ENCODE data around the gene DIP2B.
"Not testable (repeated sequence)": the region's sequence is repeated elsewhere in the genome, so short reads cannot be mapped to it uniquely, and the experiment has no call there.

Gene DIP2B, protein sequence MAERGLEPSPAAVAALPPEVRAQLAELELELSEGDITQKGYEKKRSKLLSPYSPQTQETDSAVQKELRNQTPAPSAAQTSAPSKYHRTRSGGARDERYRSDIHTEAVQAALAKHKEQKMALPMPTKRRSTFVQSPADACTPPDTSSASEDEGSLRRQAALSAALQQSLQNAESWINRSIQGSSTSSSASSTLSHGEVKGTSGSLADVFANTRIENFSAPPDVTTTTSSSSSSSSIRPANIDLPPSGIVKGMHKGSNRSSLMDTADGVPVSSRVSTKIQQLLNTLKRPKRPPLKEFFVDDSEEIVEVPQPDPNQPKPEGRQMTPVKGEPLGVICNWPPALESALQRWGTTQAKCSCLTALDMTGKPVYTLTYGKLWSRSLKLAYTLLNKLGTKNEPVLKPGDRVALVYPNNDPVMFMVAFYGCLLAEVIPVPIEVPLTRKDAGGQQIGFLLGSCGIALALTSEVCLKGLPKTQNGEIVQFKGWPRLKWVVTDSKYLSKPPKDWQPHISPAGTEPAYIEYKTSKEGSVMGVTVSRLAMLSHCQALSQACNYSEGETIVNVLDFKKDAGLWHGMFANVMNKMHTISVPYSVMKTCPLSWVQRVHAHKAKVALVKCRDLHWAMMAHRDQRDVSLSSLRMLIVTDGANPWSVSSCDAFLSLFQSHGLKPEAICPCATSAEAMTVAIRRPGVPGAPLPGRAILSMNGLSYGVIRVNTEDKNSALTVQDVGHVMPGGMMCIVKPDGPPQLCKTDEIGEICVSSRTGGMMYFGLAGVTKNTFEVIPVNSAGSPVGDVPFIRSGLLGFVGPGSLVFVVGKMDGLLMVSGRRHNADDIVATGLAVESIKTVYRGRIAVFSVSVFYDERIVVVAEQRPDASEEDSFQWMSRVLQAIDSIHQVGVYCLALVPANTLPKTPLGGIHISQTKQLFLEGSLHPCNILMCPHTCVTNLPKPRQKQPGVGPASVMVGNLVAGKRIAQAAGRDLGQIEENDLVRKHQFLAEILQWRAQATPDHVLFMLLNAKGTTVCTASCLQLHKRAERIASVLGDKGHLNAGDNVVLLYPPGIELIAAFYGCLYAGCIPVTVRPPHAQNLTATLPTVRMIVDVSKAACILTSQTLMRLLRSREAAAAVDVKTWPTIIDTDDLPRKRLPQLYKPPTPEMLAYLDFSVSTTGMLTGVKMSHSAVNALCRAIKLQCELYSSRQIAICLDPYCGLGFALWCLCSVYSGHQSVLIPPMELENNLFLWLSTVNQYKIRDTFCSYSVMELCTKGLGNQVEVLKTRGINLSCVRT (N-terminal part only)

DNA sequence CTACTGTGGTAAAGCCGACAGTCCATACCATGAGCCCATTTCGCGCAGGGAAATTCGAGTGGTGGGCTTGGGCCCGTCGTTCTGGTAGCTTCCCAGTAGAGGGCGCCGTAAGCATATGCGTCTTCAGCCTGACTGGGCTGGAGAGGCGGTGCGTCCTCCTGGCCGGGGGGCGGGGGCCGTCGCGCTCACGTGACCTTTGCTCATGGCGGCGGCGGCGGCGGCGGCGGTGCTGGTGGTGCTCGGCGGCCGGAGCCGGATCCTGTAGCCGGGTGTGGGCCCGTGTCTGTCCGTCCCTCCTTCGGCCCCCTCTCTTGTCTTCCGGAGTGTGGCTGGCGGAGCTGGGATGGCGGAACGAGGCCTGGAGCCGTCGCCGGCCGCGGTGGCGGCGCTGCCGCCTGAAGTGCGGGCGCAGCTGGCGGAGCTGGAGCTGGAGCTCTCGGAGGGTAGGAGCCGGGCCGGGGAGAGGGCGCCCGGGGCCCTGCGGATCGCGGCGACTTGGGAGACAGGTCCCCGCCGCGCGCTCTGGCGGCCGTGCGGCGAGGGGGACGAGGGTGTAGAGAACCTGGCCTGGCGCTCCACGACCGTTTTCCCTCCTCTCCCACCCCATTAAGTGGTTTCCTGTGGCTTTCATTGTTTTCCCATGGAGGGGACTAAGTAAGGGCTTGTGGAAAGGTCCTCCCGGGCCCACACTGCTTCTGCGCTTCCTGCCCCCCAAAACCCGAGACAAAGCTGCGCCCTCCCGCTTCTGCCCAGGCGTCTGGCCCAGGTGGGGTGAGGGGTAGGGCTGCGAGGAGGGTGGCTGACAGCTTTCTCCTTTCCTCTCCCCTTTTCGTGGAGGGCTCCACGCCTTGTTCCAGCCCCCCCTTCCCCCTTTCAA is at the start of gene DIP2B:
TSS of gene DIP2B (plus strand) at position 188 of the 877 bp plus-strand sequence. CDS start at position 344, 156 bp downstream.
- DNase-seq = peak; percentile 96

DNA sequence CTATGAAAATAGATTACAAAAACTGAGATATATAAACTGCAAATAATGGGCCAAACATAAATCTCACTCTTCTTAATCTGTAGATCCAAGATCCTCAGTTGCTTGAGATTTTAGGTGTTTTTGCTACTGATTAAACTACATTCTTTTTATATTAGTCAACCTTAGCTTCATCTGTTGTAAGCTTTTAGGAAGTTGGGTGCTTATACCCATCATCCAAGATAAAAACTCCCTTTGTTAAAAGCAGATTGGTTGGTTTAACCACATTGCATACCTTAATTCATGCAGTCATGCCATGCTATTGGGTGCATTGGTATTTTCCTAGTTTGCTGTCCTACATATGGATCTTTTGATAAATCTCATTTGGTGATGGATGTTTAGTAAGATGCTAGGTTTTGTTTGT is 46.2 kb upstream of the DIP2B start:
- no peak for DNase-seq

DNA sequence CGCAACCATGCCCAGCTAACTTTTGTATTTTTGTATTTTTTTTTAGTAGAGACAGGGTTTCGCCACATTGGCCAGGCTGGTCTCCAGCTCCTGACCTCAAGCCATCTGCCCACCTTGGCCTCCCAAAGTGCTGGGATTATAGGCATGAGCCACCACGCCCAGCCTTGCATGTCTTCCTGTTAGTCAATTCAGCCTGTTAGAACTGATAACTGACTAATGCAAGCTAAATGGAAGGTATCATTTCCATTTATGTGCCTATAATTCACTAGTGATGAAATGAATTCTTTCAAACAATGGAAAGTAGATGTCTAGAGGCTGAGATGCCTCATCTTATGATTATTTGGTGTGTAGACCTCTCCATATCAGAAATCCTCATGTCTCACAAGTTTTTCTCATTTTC is 37.3 kb upstream of the DIP2B start:
- DNase-seq = no peak

DNA sequence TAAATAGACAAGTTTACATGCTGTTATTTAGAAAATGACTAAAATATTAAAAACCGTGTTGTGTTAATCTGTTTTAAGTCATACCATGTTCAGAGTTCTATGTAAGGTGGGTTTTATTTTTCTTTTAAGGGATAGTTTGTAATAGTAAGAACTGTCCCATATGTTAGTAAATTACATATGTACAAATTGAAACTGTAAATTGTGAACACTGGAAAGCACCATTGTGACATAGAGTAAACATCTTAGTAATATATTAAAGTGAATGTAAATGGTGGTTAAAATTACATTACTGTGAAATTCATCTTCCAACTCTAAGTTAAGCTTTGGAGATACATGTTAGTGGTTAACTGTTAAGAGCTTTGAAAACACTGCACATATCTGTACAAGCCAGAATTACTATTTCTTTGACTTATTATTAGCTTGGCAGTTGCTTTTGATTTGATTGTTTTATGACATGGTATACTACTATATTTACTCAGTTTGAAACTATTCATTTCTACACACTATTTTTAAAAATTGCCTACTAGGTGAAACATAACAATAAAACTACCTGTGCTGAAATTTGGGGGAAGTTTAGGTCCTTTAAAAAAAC is 27.4 kb upstream of the DIP2B start:
- no peak for DNase-seq

DNA sequence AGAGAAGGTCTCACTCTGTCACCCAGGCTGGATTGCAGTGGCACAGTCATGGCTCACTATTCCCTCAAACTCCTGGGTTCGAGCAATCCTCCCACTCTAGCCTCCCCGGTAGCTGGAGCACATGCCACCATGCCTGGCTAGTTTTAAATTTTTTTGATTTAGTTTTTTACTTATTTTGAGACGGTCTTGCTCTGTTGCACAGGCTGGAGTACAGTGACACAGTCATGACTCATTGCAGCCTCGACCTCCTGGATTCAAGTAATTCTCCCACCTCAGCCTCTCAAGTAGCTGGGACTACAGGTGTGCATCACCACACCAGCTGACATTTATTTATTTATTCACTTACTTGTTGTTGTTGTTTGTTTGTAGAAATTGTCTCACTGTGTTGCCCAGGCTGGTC is 22.2 kb upstream of the DIP2B start:
- no peak for DNase-seq

DNA sequence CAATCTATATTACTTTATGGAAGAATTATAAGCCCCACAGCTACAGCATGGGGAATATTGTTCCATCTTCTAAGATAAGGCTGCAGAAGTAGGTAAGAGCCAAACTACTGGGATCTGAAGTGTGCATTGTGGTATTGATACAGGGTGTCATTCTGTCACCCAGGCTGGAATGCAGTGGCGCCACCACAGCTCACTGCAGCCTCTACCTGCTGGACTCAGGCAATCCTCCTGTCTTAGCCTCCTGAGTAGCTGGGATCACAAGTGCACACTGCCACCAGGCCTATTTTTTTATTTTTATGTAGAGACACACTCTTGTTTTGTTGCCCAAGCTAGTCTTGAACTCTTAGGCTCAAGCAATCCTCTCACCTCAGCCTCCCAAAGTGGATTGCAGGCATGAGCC is 21.3 kb upstream of the DIP2B start:
- DNase-seq = no peak

DNA sequence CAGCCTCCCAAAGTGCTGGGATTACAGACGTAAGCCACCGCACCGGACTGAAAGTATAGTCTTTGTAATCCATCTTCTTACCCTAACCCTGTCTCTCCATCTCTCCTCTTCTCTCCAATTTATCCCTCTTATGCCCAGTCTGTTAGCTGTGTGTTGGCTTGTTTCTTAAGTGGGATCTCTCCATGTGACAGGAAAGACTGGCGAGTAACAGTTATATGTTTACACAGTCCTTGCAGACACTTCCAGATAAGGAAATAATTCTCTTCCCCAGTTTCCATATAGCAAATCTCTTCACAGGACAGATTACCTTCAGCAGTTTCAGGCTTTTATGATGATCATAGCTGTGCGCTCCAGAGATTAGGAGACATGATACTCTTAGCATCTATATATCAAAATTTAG is 16.0 kb upstream of the DIP2B start:
- no peak for DNase-seq

DNA sequence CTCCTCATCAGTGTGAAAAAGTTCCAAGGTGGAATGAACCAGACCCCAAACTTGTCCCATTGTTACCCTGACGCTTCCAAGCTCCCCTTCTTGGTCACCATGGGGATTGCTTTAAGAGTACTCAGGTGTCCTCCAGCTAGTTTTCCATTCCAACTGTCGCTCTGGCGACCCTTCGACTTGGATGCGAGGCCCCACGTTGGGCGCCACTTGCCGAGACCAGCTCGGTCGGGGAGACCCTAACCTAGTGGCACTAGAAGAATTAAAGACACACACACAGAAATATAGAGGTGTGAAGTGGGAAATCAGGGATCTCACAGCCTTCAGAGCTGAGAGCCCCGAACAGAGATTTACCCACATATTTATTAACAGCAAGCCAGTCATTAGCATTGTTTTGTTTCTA is 6.7 kb upstream of the DIP2B start:
- DNase-seq = not testable (repeated sequence)

DNA sequence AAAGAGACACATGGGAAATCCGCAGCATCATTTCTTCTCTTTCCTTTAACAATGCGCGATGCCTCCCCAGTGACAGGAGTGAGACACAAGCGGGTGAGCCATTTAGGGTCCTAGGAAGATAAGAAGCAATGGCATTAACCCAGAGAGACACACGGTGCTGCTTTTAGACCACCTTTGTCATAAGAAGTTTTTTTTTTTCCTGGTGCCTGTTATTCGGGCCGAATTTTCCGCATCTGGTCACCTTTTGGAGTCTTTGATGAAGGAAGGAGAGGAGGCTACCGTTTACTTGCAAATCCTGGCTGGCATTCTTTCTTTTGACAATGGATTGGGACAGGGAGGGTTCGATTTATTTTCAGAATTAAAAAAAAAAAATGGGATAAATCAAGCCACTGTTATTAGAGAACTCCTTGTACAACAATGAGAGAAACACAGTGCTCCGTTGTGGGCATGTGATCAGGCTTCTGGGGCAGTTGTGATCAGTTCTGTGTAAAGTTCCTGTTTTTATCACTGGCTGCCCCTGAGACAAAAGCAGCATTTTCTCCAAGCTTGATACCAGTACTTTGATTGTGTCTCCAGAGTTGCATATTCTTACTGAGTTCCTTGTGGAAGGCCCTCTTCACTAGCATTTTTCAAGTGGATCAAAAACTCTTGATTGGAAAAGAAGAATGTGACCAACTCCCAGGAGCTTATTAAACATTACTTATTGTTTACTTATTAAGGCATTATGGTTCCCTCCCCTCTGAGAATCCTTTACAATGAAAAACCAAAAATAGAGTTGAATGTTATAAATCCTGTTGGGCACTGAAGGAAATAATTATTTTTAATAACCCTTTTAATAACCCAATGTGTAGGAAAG is 1.1 kb downstream of the DIP2B start:
- no peak for DNase-seq

DNA sequence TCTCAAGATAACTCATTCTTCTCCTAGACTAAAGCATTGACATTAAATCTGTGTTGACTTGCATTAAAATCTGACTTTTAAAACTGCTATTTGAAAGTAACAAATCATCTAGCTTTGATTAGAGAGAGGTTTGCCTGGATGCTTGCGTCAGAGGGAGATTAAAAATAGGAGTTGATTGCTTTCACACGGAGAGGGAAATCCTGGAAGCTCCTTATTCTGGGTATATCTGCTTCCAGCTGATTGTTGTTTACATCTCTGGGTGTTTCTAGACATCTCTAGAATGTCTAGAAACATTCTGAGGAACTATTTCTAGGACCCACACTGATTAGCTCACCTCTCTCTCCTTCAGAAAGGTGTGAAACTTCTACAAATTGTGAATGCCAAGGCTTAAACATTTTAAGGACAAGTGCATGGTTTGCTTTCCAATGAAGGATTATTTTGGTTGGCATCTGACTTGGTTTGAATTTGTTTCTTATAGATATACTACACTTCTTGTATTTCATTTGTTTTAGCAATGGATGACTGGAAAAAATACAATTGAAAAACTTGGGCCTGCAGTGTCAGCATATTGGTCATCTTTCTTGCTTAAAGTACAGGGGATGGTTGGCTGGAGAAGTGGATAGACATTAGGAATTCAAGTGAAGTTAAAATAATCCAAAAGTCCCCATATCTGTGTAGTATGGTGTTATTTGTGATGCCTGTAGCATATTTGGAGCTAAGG is 2.1 kb downstream of the DIP2B start:
- no peak for DNase-seq

DNA sequence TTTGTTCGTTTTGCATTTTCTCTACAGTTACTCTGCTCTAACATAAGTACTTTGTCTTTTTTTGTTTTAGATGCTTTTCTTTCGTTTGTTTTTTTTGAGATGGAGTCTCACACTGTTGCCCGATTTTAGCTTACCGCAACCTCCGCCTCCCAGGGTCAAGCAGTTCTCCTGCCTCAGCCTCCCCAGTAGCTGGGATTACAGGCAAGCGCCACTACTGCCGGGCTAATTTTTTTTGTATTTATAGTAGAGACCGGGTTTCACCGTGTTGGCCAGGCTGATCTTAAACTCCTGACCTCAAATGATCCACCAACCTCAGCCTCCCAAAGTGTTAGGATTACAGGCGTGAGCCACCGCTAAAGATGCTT is 2.7 kb downstream of the DIP2B start:
- DNase-seq = no peak

DNA sequence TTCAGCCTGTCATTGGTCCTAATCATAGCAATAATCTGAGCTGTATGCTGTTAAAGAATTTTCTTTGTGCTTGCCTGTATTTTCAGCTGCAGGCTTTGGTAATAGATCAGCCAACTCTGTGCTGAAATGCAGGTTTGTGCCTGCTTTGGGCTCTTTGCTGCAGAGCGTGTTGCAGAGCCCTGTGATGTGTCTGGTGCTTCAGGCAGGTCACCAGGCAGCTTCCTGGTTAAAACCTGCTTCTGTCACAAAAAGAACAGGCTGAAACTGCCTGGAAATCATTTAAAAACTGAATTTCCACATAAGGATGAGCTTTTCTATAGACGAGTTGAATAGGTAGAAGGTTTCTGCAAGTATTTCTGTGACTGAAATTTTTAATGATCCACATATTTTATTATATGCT is 3.1 kb downstream of the DIP2B start:
- no peak for DNase-seq

DNA sequence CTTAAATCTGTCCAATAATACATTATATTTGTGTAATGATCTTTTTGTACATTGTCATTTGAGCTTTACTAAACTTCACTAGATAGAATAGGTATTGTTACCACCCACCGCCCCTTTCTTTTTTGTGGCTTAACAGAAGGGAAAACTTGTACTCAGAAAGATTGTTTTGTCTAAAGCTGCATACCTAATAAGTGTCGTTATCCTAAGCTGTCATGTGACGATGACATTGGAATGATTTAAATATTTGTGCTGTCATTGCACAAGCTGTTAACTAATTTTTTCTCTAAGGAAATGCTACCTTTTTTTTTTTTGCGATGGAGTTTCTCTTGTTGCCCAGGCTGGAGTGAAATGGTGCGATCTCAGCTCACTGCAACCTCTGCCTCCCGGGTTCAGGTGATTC is 3.6 kb downstream of the DIP2B start:
- DNase-seq = no peak

DNA sequence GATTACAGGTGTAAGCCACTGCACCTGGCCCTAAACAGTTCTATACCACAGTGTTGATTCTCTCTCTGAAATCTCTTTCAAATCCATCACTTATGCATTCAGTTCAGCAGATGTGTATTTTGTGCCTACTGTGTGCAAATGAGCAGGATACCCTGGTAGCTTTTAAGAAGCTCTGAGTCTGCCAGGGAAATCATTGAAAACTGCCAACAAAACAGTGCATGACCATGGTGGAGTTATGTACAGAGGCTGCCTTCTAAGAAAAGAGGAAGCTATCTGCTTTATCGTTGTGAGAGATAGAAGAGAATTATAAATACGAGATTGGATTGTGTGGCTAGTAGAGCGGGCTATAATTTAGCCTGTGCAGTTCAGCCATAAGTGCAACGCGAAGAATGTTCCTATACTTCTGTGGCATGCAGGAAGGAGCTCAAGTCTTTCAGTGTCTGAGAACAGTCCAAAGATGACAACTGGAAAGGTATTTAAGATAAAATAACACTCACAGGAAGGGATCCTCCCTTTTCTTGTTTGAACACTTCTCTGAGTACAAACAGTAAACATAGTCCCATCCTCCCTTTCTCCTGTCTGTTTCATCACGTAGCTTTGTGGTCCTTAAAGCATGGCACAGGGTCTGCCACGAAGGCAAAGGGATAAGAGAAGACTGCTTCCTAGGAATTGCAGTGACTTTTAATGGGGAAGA is 4.3 kb downstream of the DIP2B start:
- DNase-seq = no peak

DNA sequence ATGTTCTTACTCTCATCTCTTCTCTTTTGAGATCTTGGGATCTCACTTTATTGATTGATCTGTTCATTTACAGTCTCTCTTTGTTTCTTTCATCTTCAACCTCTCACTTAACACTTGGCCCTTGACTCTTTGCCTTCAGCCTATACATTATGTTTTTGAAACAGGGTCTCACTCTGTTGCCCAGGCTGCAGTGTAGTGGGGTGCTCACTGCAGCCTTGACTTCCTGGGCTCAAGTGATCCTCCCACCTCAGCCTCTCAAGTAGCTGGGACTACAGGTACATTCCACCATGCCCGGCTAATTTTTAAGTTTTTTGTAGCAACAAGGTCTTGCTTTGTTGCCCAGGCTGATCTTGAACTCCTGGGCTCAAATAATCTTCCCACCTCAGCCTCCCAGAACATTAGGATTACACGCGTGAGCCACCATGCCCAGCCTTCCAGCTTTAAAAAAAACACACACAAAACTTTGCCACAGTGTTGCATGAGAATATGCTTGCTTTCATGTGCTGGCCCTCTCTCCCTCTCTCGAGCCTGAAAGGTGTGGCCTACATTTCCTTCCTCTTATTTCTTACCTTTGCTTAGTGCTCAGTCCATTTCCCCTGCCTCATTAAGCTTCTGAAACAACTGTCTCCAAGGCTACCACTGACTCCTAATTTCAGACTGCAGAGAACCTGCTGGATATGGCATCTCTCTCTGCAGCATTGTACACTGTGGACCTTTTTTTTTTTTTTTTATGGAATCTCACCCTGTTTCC is 9.9 kb downstream of the DIP2B start:
- no peak for DNase-seq

DNA sequence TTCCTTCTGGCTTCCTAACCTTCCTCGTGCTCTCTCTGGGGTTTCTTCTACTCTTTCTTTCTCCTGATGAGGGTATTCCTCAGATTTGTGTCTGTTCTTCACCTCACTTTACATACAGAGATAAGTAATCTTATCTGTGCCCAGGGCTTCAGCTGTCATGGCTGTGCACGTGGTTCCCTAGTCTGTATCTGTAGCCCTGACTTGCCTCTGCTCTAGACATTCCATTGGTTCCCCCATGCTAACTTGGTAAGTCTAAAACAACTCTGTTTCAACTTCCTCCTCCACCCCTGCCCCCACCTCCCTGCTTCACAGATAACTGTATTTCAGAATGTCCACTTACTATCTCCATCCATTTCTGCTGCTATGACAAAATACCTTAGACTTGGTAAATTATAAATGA is 10.8 kb downstream of the DIP2B start:
- no peak for DNase-seq

DNA sequence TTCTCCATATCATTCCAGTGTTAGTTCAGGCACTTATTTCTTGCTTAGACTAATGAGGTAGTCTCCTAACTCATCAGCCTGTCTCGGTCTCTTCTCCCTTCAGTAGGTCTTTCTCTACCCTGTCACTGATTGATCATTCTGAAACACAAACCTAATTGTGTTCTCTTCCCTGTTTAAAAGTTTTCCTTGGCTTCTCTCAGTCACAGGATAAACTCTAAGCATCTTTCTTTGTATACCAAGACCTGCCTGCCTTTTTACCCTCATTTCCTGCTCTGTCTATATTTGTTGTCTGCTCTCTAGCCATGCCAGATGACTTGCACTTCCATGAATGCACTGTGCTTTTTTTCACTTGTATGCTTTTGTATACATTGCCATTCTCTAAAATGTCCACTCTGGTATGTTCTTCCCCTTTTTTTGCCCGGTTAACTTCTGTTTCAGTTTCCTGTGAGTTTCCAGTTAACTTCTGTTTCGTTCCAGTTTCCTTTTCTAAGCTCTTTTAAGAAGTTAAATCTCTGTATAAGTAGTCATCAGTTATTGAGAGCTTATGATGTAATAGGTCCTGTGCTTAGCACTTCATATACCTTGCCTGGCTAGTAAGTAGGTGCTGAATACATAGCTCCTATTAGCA is 12.8 kb downstream of the DIP2B start:
- no peak for DNase-seq

DNA sequence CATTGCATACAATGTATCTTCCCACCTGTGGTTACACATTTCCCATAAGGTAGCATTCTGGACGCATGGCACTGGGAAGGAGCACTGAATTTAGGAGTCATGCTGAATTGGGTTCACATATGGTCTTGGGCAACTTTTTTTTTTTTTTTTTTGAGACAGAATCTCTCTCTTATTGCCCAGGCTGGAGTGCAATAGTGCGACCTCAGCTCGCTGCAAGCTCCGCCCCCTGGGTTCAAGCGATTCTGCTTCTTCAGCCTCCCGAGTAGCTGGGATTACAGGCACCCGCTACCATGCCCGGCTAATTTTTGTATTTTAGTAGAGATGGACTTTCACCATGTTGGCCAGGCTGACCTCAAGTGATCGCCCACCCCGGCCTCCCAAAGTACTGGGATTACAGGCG is 13.3 kb downstream of the DIP2B start:
- no peak for DNase-seq

All from retina (tissue), 1 donor.